ENCODE data around the gene CPLX4. TPM values are rescaled to one million over a fixed set of nuclear protein-coding genes. Genes with fewer than 3 reads are reported as not detected.

The CPLX4 gene
- total and polyA plus RNA-seq, 2 of the 13 experiments (the other 11 are each of a cell fraction or from before 2014, with no cell fraction given), result not detected

DNA sequence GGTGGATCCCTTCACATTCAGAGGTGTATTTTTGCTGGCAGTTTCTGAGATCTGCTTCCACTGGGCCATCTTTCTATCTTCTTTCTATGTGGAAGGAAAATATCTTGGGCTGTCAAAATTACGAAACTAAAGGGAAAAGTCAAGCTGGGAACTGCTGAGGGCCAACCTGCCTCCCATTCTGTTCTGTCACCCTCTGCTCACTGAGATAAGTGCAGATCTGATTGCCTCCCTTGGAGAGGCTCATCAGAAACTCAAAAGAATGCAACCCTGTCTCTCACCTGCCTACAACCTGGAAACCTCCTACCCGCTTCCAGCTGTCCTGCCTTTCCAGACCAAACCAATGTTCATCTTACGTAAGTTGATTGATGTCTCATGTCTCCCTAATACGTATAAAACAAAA lies 71.7 kb downstream of the CPLX4 start:
- intact Hi-C loops (cut with micrococcal nuclease; ENCODE audit: unreplicated experiment) (no loop called here), in situ Hi-C loops (cut with HindIII; ENCODE audit: extremely low pct_ligation_motif_present, low pct_unique_long_range_greater_than_20kb) (no loop called here)
- FAIRE-seq (no peak), ATAC-seq (no peak), DNase-seq (ENCODE audit: low spot score) (no peak)
- peaks cover 3 to 6% of the 10 kb centered on the region in 2 experiments; a peak in 3 of 5 replicates for H3K27me3 ChIP-seq (ENCODE audit: control insufficient read depth in 1 of 2, insufficient read depth in 2 of 2, low read length in 2 of 2)
- H3K9me3 ChIP-seq (ENCODE audit: low read length), result no peaks in the 10 kb centered on the region
- no peak overlapping the region for H3K4me2 ChIP-seq (ENCODE audit: low read depth, low read length)
- no peak overlapping the region for H3K4me3 ChIP-seq (replicated peaks in 1 of 3; ENCODE audit: insufficient read depth in 1 of 3, low read depth in 2 of 3, low read length in 3 of 3)
- H3K9ac ChIP-seq (ENCODE audit: insufficient read depth, low read depth, low read length), result no peak overlapping the region
- H3K4me1 ChIP-seq (ENCODE audit: insufficient read depth, low read length), result no peaks in the 10 kb centered on the region
- CTCF ChIA-PET (ENCODE audit: low intra/inter-chr PET ratio, low total read pairs), result no interaction called here
- TF ChIP-seq, protein P1, sequence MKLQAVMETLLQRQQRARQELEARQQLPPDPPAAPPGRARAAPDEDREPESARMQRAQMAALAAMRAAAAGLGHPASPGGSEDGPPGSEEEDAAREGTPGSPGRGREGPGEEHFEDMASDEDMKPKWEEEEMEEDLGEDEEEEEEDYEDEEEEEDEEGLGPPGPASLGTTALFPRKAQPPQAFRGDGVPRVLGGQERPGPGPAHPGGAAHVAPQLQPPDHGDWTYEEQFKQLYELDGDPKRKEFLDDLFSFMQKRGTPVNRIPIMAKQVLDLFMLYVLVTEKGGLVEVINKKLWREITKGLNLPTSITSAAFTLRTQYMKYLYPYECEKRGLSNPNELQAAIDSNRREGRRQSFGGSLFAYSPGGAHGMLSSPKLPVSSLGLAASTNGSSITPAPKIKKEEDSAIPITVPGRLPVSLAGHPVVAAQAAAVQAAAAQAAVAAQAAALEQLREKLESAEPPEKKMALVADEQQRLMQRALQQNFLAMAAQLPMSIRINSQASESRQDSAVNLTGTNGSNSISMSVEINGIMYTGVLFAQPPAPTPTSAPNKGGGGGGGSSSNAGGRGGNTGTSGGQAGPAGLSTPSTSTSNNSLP (IDR thresholded peaks at IDR 0.05; ENCODE audit: low read depth, low read length), result no peak
- TF ChIP-seq ZNF274 (CRISPR knock-in tag; IDR thresholded peaks at IDR 0.05), result no peak
- TF ChIP-seq SATB2 (CRISPR knock-in tag; IDR thresholded peaks at IDR 0.05), result no peak
- TF ChIP-seq ZBTB39 (CRISPR knock-in tag; IDR thresholded peaks at IDR 0.05), result no peak
- no peak for TF ChIP-seq RAD21 (CRISPR knock-in tag; IDR thresholded peaks at IDR 0.05)
- no peaks in the 10 kb centered on the region for H3K79me2 ChIP-seq (ENCODE audit: insufficient read depth, low read length)
- H3K27ac ChIP-seq (ENCODE audit: extremely low read length, insufficient read depth, low read length), result no peak overlapping the region
- no peaks in the 10 kb centered on the region for H3K36me3 ChIP-seq (replicated peaks in 1 of 2; ENCODE audit: control insufficient read depth in 1 of 2, insufficient read depth in 2 of 2, low read length in 2 of 2)
- POLR2A ChIA-PET, result no interaction called here
- H2AFZ ChIP-seq (ENCODE audit: low read length), result no peak overlapping the region
- 8% methylated on average over 4 of the region's 4 CpGs for WGBS (ENCODE audit: low lambda C conversion rate)
- no TSS peak for BruUV-seq (replicated peaks)
- no peaks in the 10 kb centered on the region for H4K20me1 ChIP-seq (ENCODE audit: insufficient read depth, low read length)

Other genes with a start within 250 kb of the CPLX4 start
- gene SEC11C, start 178.8 kb downstream of the CPLX4 start, total RNA-seq (2016; rRNA removed; fragmentation: Illumina TruSeq; extraction: Trizol), result 211 and 297 TPM in 2 replicates
- 59.2 and 71.9 TPM in 2 replicates for gene SEC11C, start 178.8 kb downstream of the CPLX4 start, polyA plus RNA-seq (2011; rRNA removed)
- not detected in 2 replicates for gene GRP, start 98.5 kb downstream of the CPLX4 start, total RNA-seq (2016; rRNA removed; fragmentation: Illumina TruSeq; extraction: Trizol)
- gene GRP, start 98.5 kb downstream of the CPLX4 start, polyA plus RNA-seq (2011; rRNA removed), result not detected in 2 replicates
- not detected in 2 replicates for gene RAX, start 45.2 kb downstream of the CPLX4 start, total RNA-seq (2016; rRNA removed; fragmentation: Illumina TruSeq; extraction: Trizol)
- not detected in 2 replicates for gene RAX, start 45.2 kb downstream of the CPLX4 start, polyA plus RNA-seq (2011; rRNA removed)
- 79.1 and 131 TPM in 2 replicates for gene LMAN1, start 40.6 kb upstream of the CPLX4 start, total RNA-seq (2016; rRNA removed; fragmentation: Illumina TruSeq; extraction: Trizol)
- 88.3 and 127 TPM in 2 replicates for gene LMAN1, start 40.6 kb upstream of the CPLX4 start, polyA plus RNA-seq (2011; rRNA removed)